GM12874 (cell line): ENCODE results near the gene HIVEP3.

Experiments
- TF ChIP-seq, protein P1 (sequence below): IDR thresholded peaks from 2 replicates; pipeline ENCODE4 v1.5.1; 2011; ENCODE audit warnings: low read depth, mild to moderate bottlenecking, control low read depth, low read length, moderate library complexity; ENCODE audit not compliant: insufficient read depth

The HIVEP3 gene

DNA sequence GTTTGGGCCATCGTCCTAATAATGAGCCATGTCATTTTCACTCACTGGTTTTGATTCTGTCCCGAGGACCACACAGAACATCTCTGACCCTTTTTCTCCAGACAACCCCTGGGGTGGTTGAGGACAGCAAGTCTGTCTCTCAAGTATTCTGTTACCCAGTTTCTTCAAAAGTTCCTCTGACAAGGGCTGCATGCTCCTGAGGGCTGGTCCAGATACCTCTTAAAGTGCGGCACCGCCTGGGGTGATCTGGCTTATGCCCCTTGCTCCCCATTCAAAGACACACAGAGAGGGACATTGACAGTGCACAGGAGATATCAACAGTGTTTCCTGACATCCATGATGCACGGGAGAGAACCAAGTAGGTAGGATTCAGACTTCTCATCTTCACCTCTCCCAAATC is 301.4 kb downstream of the HIVEP3 start:
- TF ChIP-seq, protein P1, sequence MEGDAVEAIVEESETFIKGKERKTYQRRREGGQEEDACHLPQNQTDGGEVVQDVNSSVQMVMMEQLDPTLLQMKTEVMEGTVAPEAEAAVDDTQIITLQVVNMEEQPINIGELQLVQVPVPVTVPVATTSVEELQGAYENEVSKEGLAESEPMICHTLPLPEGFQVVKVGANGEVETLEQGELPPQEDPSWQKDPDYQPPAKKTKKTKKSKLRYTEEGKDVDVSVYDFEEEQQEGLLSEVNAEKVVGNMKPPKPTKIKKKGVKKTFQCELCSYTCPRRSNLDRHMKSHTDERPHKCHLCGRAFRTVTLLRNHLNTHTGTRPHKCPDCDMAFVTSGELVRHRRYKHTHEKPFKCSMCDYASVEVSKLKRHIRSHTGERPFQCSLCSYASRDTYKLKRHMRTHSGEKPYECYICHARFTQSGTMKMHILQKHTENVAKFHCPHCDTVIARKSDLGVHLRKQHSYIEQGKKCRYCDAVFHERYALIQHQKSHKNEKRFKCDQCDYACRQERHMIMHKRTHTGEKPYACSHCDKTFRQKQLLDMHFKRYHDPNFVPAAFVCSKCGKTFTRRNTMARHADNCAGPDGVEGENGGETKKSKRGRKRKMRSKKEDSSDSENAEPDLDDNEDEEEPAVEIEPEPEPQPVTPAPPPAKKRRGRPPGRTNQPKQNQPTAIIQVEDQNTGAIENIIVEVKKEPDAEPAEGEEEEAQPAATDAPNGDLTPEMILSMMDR, result no peak

DNA sequence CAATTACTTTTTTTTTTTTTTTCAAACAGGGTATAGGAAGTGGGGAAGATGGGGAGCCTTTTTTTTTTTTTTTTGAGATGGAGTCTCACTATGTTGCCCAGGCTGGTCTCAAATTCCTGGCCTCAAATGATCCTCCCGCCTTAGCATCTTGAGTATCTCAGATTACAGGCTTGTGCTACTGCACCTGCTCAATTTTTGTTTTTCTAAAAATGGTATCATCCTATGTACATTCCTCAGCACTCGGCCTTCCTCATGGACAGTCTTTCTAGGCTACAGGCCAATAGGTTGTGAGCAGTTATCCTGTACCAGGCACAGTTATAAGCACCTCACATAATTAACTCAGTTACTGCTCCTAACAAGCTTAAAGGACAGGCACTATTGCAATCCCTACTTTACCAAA is 302.2 kb downstream of the HIVEP3 start:
- TF ChIP-seq, protein P1, result no peak

DNA sequence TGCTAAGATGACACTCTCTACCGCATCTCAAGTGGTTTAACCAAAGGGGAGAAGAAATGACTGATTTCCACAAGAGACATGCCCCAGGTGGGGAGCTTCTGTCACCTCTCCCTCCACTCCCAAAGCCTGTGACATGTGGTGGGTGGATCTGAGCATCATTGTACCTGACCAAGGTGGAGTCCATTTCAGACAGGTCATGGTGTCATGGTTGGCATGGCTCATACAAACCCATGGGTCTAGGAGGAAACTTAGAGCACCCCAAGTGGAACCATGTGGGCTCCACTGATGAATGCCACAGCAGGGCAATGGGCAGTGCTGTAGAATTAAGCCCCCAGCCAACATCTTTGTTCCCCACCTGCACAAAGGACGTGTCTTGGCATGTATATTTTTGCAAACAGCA is 302.7 kb downstream of the HIVEP3 start:
- TF ChIP-seq, protein P1, result no peak

DNA sequence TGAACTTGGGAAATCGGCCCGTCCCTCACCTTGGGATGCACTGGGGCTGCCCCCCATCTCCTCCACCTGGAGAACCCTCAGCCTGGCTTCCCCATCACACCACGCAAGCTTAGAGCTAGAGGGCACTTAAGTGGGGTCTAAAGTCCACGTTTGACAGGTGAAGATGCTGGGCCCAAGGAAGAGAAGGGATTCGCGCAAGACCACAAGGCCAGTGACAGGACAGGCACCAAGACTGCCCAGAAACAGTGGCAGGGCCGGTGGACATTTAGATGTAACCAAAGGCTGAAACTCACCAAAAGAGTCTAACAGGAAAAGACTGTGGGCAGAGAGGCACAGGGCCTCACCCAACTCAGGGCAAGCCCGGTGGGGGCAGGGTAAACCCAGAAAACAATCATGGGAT is 303.4 kb downstream of the HIVEP3 start:
- TF ChIP-seq, protein P1, result no peak

DNA sequence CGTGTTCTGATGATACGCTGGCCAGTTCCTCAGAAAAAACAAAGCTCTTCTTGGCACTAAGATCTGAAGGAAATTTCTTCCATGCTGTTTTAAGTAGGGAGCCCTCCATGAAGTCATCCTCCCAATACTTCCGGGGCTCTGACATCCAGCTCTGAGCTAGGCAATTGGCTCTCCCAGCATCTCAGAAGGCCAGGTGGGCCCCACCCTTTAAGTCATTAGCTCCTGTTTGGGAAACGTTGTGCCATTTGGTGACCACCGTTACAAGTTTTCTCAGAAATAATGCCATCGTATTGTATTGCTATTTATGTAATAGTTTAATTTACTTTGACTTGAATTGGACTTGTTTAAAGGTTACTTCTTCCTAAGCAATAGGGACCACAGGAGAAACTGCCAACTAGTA is 303.9 kb downstream of the HIVEP3 start:
- TF ChIP-seq, protein P1, result no peak

DNA sequence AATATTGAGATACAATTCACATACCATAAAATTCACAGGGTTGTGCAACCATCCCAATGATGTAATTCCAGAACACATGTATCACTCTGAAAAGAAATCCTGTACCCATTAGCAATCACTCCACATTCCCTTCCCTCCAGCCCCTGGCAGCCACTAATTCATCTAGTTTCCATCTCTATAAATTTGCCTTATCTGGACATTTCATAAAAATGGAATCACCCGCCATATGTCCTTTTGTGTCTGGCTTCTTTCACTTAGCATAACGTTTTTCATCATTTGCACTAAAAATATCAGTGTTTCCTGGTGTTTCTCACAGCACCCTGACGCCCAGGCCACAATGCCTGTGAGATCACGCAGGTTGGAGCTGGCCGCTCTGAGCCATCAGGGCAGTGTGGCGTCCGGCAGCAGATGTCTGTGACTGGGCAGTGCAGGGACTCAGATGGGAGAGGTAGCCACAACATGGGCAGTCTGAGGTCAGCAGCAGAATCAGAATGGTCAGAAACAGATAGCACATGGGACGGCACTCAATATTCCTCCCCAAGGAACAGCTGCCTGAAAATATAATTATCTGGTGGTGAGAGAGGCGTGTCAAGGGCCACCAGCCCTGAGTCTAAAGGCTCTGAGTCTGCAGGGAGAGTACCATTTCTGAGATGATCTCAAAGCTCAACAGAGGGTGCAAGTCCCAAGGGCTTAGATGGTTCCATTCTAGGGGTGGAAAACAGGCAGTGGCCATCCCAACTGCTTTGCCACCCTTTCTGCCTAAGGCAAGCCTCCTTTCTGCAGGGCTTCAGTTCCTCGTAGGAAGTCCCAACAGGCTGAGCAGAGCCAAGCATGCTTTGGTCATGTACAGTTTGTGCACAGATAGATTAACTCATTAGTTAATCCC is 304.8 kb downstream of the HIVEP3 start:
- TF ChIP-seq, protein P1, result no peak

DNA sequence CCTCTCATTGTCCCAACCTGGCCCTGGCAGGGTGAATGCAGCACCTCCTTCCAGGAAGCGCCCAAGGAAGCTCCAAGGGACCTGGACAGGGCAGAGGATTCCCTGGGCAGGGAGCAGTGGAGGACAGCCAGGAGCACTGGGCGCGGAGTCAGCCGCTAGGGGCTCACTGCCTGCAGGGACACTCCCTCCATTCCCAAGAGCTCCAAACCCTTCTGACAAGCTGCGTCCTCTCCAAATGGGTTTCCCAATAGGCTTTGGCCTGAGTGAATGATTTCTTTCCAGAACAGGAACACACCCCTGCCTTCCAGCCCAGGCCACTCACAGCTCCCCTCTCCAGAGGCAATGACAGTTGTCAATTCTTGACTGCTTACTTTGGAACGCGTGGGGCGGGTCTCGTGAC is 305.8 kb downstream of the HIVEP3 start:
- TF ChIP-seq, protein P1, result no peak
